H1 (cell line): ENCODE results near the gene ALKBH3. TPM values are rescaled to one million over a fixed set of nuclear protein-coding genes. Genes with fewer than 3 reads are reported as not detected.

Experiments used
- CTCF ChIA-PET: fragments of 300-600 bp; sonication (Branson Sonifier 250); formaldehyde crosslinking; loops from one replicate; lab custom pipeline; 2021; ENCODE audit not compliant: partially characterized antibody; lab: Charles Lee
- POLR2A ChIA-PET: fragments of 300-600 bp; sonication (Branson Sonifier 250); formaldehyde crosslinking; loops from one replicate; lab custom pipeline; 2021; ENCODE audit warnings: inconsistent platforms; ENCODE audit not compliant: partially characterized antibody; lab: Charles Lee
- DNase-seq, 2 experiments: peaks; one replicate each; pipeline versions ENCODE4 v3.0.0 to v3.0.0-alpha.2; 2010 to 2022; ENCODE audit warnings: low spot score in 2 of 2, low read depth in 1 of 2, mixed read lengths in 1 of 2
- FAIRE-seq: peaks from 2 replicates; lab custom pipeline; 2011; peaks lifted over from hg19 to GRCh38; lab: Jason Lieb, UNC
- H2AFZ ChIP-seq: 2 replicates; pipeline ENCODE4 v1.8.1; 2012; ENCODE audit warnings: low read length, inconsistent platforms
- H2AK5ac ChIP-seq: 2 replicates; pipeline ENCODE4 v1.6.1; 2013; ENCODE audit warnings: low read depth, low read length
- H2BK120ac ChIP-seq: replicated peaks from 2 replicates; pipeline ENCODE3; 2013; ENCODE audit warnings: low read depth, low read length, inconsistent platforms
- H2BK12ac ChIP-seq: 2 replicates; pipeline ENCODE4 v1.6.1; 2013; ENCODE audit warnings: low read depth, low read length
- H2BK15ac ChIP-seq: 2 replicates; pipeline ENCODE4 v1.6.1; 2013; ENCODE audit warnings: low read length
- H2BK20ac ChIP-seq: 2 replicates; pipeline ENCODE4 v1.6.1; 2013; ENCODE audit warnings: low read length
- H2BK5ac ChIP-seq: 2 replicates; pipeline ENCODE4 v1.6.1; 2013; ENCODE audit warnings: low read depth, low read length
- H3K14ac ChIP-seq: 2 replicates; pipeline ENCODE4 v1.6.1; 2013; ENCODE audit warnings: inconsistent platforms; ENCODE audit not compliant: insufficient read length
- H3K18ac ChIP-seq: 2 replicates; pipeline ENCODE4 v1.6.1; 2013; ENCODE audit warnings: low read length; ENCODE audit errors: extremely low read depth
- H3K23ac ChIP-seq: 2 replicates; pipeline ENCODE4 v1.6.1; 2013; ENCODE audit warnings: inconsistent platforms; ENCODE audit not compliant: insufficient read length
- H3K23me2 ChIP-seq: 2 replicates; pipeline ENCODE4 v1.6.1; 2013; ENCODE audit warnings: low read depth, low read length
- H3K27ac ChIP-seq: 2 replicates; pipeline ENCODE4 v1.6.1; 2011; ENCODE audit warnings: low read depth, low read length, inconsistent platforms
- H3K27me3 ChIP-seq, 4 experiments: replicated peaks in 1 of 4; 1 replicate in 1 of 4; 2 replicates in 3 of 4; pipeline versions ENCODE4 v1.6.1 to v1.8.1; 2011 to 2013; ENCODE audit warnings: low read length in 3 of 4, mild to moderate bottlenecking in 3 of 4, inconsistent platforms in 2 of 4, mixed read lengths in 2 of 4, moderate library complexity in 1 of 4; ENCODE audit not compliant: control insufficient read depth in 3 of 4, insufficient read depth in 3 of 4; ENCODE audit errors: extremely low read depth in 1 of 4
- H3K36me3 ChIP-seq, 4 experiments: 2 replicates each; pipeline versions ENCODE4 v1.6.1 to v1.8.1; 2011 to 2013; ENCODE audit warnings: mild to moderate bottlenecking in 4 of 4, low read length in 3 of 4, moderate library complexity in 2 of 4, control low read depth in 1 of 4, inconsistent platforms in 1 of 4; ENCODE audit not compliant: insufficient read depth in 4 of 4, control insufficient read depth in 2 of 4
- H3K4ac ChIP-seq: replicated peaks from 2 replicates; pipeline ENCODE3; 2013; ENCODE audit warnings: low read length, low read depth, mixed read lengths, inconsistent platforms; ENCODE audit not compliant: insufficient read length
- H3K4me1 ChIP-seq, 4 experiments: replicated peaks in 1 of 4; 1 replicate in 1 of 4; 2 replicates in 3 of 4; pipeline versions ENCODE4 v1.6.1 to v1.8.1; 2011 to 2013; ENCODE audit warnings: low read length in 3 of 4, inconsistent platforms in 2 of 4, mixed read lengths in 1 of 4; ENCODE audit not compliant: insufficient read depth in 4 of 4, control insufficient read depth in 3 of 4
- H3K4me2 ChIP-seq, 2 experiments: 2 replicates each; pipeline versions ENCODE4 v1.6.1 to v1.8.1; 2011 to 2013; ENCODE audit warnings: low read depth in 2 of 2, low read length in 2 of 2, control low read depth in 1 of 2, inconsistent platforms in 1 of 2, mild to moderate bottlenecking in 1 of 2; ENCODE audit not compliant: insufficient read depth in 1 of 2
- H3K4me3 ChIP-seq, 4 experiments: fragments of 200-600, 300-600 bp in 1 of 4; sonication (generic), shearing (Covaris generic), sonication (Bioruptor Twin) in 1 of 4; 2 replicates each; pipeline versions ENCODE4 v1.5.1 to v1.8.1; 2011 to 2016; ENCODE audit warnings: low read length in 4 of 4, low read depth in 3 of 4, control low read depth in 2 of 4, inconsistent platforms in 2 of 4, mild to moderate bottlenecking in 2 of 4, mixed read lengths in 1 of 4, moderate library complexity in 1 of 4; ENCODE audit not compliant: insufficient read depth in 2 of 4; ENCODE audit errors: extremely low read depth in 1 of 4
- H3K56ac ChIP-seq: replicated peaks from 2 replicates; pipeline ENCODE3; 2013; ENCODE audit warnings: low read depth, mild to moderate bottlenecking, mixed read lengths, low read length, inconsistent platforms; ENCODE audit not compliant: insufficient read length
- H3K79me1 ChIP-seq: 2 replicates; pipeline ENCODE4 v1.6.1; 2013; ENCODE audit warnings: low read depth, low read length, control low read depth
- H3K79me2 ChIP-seq, 2 experiments: 2 replicates each; pipeline versions ENCODE4 v1.6.1 to v1.8.1; 2012 to 2013; ENCODE audit warnings: low read length in 2 of 2, mild to moderate bottlenecking in 2 of 2, inconsistent platforms in 1 of 2; ENCODE audit not compliant: insufficient read depth in 2 of 2, control insufficient read depth in 1 of 2
- H3K9ac ChIP-seq, 4 experiments: replicated peaks in 1 of 4; 1 replicate in 1 of 4; 2 replicates in 3 of 4; pipeline versions ENCODE4 v1.6.1 to v1.8.1; 2011 to 2013; ENCODE audit warnings: low read depth in 3 of 4, low read length in 3 of 4, control low read depth in 2 of 4, mild to moderate bottlenecking in 2 of 4, moderate library complexity in 2 of 4, inconsistent platforms in 1 of 4; ENCODE audit errors: extremely low read depth in 1 of 4
- H3K9me3 ChIP-seq, 2 experiments: 2 replicates each; pipeline versions ENCODE4 v1.6.1 to v1.8.1; 2012 to 2013; ENCODE audit warnings: mild to moderate bottlenecking in 2 of 2, moderate library complexity in 2 of 2, control low read depth in 1 of 2, inconsistent platforms in 1 of 2, low read depth in 1 of 2, low read length in 1 of 2, mixed read lengths in 1 of 2; ENCODE audit not compliant: insufficient read depth in 2 of 2
- H4K20me1 ChIP-seq, 2 experiments: replicated peaks in 1 of 2; 2 replicates each; pipeline versions ENCODE3 to v1.8.1; 2011 to 2013; ENCODE audit warnings: inconsistent platforms in 2 of 2, low read length in 2 of 2, mild to moderate bottlenecking in 1 of 2; ENCODE audit not compliant: insufficient read depth in 2 of 2, control insufficient read depth in 1 of 2
- H4K5ac ChIP-seq: 2 replicates; pipeline ENCODE4 v1.6.1; 2013; ENCODE audit warnings: low read length, low read depth, mixed read lengths, inconsistent platforms; ENCODE audit not compliant: insufficient read length
- H4K8ac ChIP-seq: 2 replicates; pipeline ENCODE4 v1.8.0; 2013; ENCODE audit warnings: mild to moderate bottlenecking, moderate library complexity, low read length, inconsistent platforms; ENCODE audit not compliant: insufficient read depth; ENCODE audit errors: extremely low read depth
- H4K91ac ChIP-seq: replicated peaks from 2 replicates; pipeline ENCODE3; 2013; ENCODE audit warnings: low read length, mixed read lengths, inconsistent platforms; ENCODE audit not compliant: insufficient read length
- ATF3 ChIP-seq: IDR thresholded peaks from 2 replicates; pipeline ENCODE4 v1.6.1; 2011; ENCODE audit warnings: low read depth, mild to moderate bottlenecking, low read length; ENCODE audit not compliant: insufficient read depth
- BCL11A ChIP-seq, 2 experiments: IDR thresholded peaks; one replicate each; pipeline ENCODE4 v1.6.1; 2011; ENCODE audit warnings: low read depth in 2 of 2, low read length in 2 of 2, mild to moderate bottlenecking in 2 of 2
- BRCA1 ChIP-seq: IDR thresholded peaks from 2 replicates; pipeline ENCODE4 v1.6.1; 2012; ENCODE audit warnings: low read depth, low read length, improper control_type of control experiment
- CTCF ChIP-seq, 3 experiments: IDR thresholded peaks; 1 replicate in 2 of 3; 2 replicates in 1 of 3; pipeline versions ENCODE4 v1.5.1 to v1.6.1; 2011; ENCODE audit warnings: low read length in 3 of 3, mild to moderate bottlenecking in 3 of 3, inconsistent platforms in 2 of 3, low read depth in 1 of 3, moderate library complexity in 1 of 3; ENCODE audit not compliant: insufficient read depth in 1 of 3; ENCODE audit errors: control extremely low read depth in 1 of 3
- POLR2A ChIP-seq, 2 experiments: IDR thresholded peaks; 1 replicate in 1 of 2; 2 replicates in 1 of 2; pipeline ENCODE4 v1.6.1; 2011; ENCODE audit warnings: low read depth in 2 of 2, low read length in 2 of 2, mild to moderate bottlenecking in 2 of 2; ENCODE audit errors: control extremely low read depth in 1 of 2
- whole genome bisulfite sequencing, 2 experiments: shearing (Covaris generic) in 1 of 2; methylation state at CpG; one replicate each; pipeline versions ENCODE4 v1.1.6 to v1.1.7; 2013 to 2015; ENCODE audit warnings: low lambda C conversion rate in 2 of 2, mixed read lengths in 2 of 2, inconsistent platforms in 1 of 2, low coverage in 1 of 2, missing lambda C conversion rate in 1 of 2; ENCODE audit not compliant: insufficient replicate concordance in 2 of 2, insufficient coverage in 1 of 2, insufficient read length in 1 of 2; ENCODE audit errors: extremely low coverage in 1 of 2, missing lambda C conversion rate in 1 of 2; 5-methylcytosine and 5-hydroxymethylcytosine counted together
- polyA plus RNA-seq, 7 experiments: library from polyadenylated mRNA; depleted of rRNA in 3 of 7; stranded (reverse) in 5 of 7; unstranded in 2 of 7; fragments of >200 nt in 5 of 7; fragments of 200-250 nt in 2 of 7; gene quantifications; 1 replicate in 5 of 7; 2 replicates in 1 of 7; 4 replicates in 1 of 7; pipeline versions ENCODE4 v1.2.1 to v1.2.3, GENCODE V29; 2011 to 2013; ENCODE audit warnings: missing spikeins in 2 of 7, mixed read lengths in 2 of 7
- total RNA-seq: library from RNA; stranded (reverse); fragmentation: NEBNext Ultra II Directional; extraction: Animal tissue kit (Norgen Biotek cat#: 25700); gene quantifications from 2 replicates; pipeline ENCODE4 v1.2.1, GENCODE V29; 2021

Gene ALKBH3
- total and polyA plus RNA-seq, 2 of the 8 experiments (the other 6 are each of a cell fraction or from before 2014, with no cell fraction given) = 10.5 to 11.4 TPM

GRCh38 chr11:43874738-43875137 is 5.9 kb upstream of the ALKBH3 start:
- Histone ChIP-seq H2BK120ac (no peak overlapping the region), H3K9ac (no peak overlapping the region), H4K5ac (no peak overlapping the region), H3K9me3 (no peaks in the 10 kb centered on the region), H3K27ac (no peak overlapping the region), H2BK20ac (no peak overlapping the region), H4K8ac (no peak overlapping the region), H3K23ac (no peak overlapping the region), H3K4me1 (no peaks in the 10 kb centered on the region), H3K4ac (no peak overlapping the region), H4K20me1 (no peaks in the 10 kb centered on the region), H3K36me3 (no peaks in the 10 kb centered on the region), H2AFZ (no peak overlapping the region), H2BK12ac (no peak overlapping the region), H3K23me2 (no peaks in the 10 kb centered on the region), H3K18ac (no peak overlapping the region), H3K27me3 (peaks cover 1 to 10% (median 7%) of the 10 kb centered on the region in 4 experiments; a peak in 4 of 7 replicates), H3K4me2 (no peak overlapping the region), H3K56ac (no peak overlapping the region), H4K91ac (no peak overlapping the region), H3K79me1 (no peaks in the 10 kb centered on the region), H3K4me3 (no peak overlapping the region), H2AK5ac (no peak overlapping the region), H3K14ac (no peak overlapping the region), H2BK5ac (no peak overlapping the region), H3K79me2 (no peaks in the 10 kb centered on the region), H2BK15ac (no peak overlapping the region)
- FAIRE-seq = no peak
- WGBS, 2 experiments = 64% methylated on average over 1 of the region's 1 CpG; no CpG with 5 or more reads in 1 of the 2 experiments
- POLR2A ChIA-PET = no interaction called here
- no peak for DNase-seq
- no peak for TF ChIP-seq CTCF (IDR thresholded peaks at IDR 0.05; ENCODE audit: control extremely low read depth in 1 of 3, insufficient read depth in 1 of 3, low read depth in 1 of 3, low read length in 3 of 3)
- no peak for TF ChIP-seq BCL11A (IDR thresholded peaks at IDR 0.05; ENCODE audit: low read depth in 2 of 2, low read length in 2 of 2)
- TF ChIP-seq POLR2A (IDR thresholded peaks at IDR 0.05; ENCODE audit: control extremely low read depth in 1 of 2, low read depth in 2 of 2, low read length in 2 of 2) = no peak
- no peak for TF ChIP-seq BRCA1
- no peak for TF ChIP-seq ATF3
- CTCF ChIA-PET = interaction anchor here (0.7 to 2.8 kb wide), 2 partner anchors 15 to 163 kb away, joined by 3 to 12 read pairs; no protein-coding TSS in a partner anchor
